Activated CD4-positive, alpha-beta T cell treated with anti-CD3 and anti-CD28 coated beads for 48 hours (primary cell): ENCODE data around the gene ACYP1.

Experiments
- DNase-seq: peaks from one replicate; pipeline ENCODE4 v3.0.0-alpha.2; 2020

ACYP1 gene

GRCh38 chr14:75063491-75064204 is at the start of gene ACYP1:
Gene ACYP1 (minus strand): TSS chr14:75064024. CDS start chr14:75063553, 471 bp downstream.
- peak; percentile 95 for DNase-seq

- no peak for DNase-seq
These were observed 46.1 kb upstream of the ACYP1 start for GRCh38 chr14:75109877-75110276.

GRCh38 chr14:75107186-75107585 is 43.4 kb upstream of the ACYP1 start:
- DNase-seq: no peak

GRCh38 chr14:75101491-75101890 is 37.7 kb upstream of the ACYP1 start:
- DNase-seq: no peak

GRCh38 chr14:75098682-75099081 is 34.9 kb upstream of the ACYP1 start:
- no peak for DNase-seq

- DNase-seq: no peak
These were observed 34.4 kb upstream of the ACYP1 start for GRCh38 chr14:75098212-75098611.

- DNase-seq: no peak
These were observed 33.1 kb upstream of the ACYP1 start for GRCh38 chr14:75096959-75097358.

GRCh38 chr14:75095690-75096089 is 31.9 kb upstream of the ACYP1 start:
- no peak for DNase-seq

- no peak for DNase-seq
These were observed 31.1 kb upstream of the ACYP1 start for GRCh38 chr14:75094896-75095295.

GRCh38 chr14:75092698-75093097 is 28.9 kb upstream of the ACYP1 start:
- no peak for DNase-seq

GRCh38 chr14:75091251-75091650 is 27.4 kb upstream of the ACYP1 start:
- no peak for DNase-seq

- DNase-seq: no peak
These were observed 26.5 kb upstream of the ACYP1 start for GRCh38 chr14:75090353-75090752.

- DNase-seq: peak; percentile 40
These were observed 24.9 kb upstream of the ACYP1 start for GRCh38 chr14:75088566-75089373.

GRCh38 chr14:75088153-75088552 is 24.3 kb upstream of the ACYP1 start:
- no peak for DNase-seq

- DNase-seq: no peak
These were observed 20.7 kb upstream of the ACYP1 start for GRCh38 chr14:75084513-75084912.

- DNase-seq: no peak
These were observed 19.4 kb upstream of the ACYP1 start for GRCh38 chr14:75083271-75083670.

GRCh38 chr14:75081660-75082229 is 17.9 kb upstream of the ACYP1 start:
- DNase-seq: no peak

GRCh38 chr14:75079521-75079920 is 15.7 kb upstream of the ACYP1 start:
- no peak for DNase-seq

GRCh38 chr14:75077794-75078193 is 14.0 kb upstream of the ACYP1 start:
- DNase-seq: no peak

- no peak for DNase-seq
These were observed 6.6 kb upstream of the ACYP1 start for GRCh38 chr14:75070383-75070782.

GRCh38 chr14:75069811-75070145 is 6.0 kb upstream of the ACYP1 start:
- DNase-seq: no peak

- peak; percentile 75 for DNase-seq
These were observed 5.4 kb upstream of the ACYP1 start, which contains the start of gene ZC2HC1C for GRCh38 chr14:75069121-75069810. Gene ZC2HC1C (plus strand): TSS chr14:75069641. CDS start chr14:75070574, 933 bp downstream.
